ENCODE results near the gene DGKB.

DGKB gene

DNA sequence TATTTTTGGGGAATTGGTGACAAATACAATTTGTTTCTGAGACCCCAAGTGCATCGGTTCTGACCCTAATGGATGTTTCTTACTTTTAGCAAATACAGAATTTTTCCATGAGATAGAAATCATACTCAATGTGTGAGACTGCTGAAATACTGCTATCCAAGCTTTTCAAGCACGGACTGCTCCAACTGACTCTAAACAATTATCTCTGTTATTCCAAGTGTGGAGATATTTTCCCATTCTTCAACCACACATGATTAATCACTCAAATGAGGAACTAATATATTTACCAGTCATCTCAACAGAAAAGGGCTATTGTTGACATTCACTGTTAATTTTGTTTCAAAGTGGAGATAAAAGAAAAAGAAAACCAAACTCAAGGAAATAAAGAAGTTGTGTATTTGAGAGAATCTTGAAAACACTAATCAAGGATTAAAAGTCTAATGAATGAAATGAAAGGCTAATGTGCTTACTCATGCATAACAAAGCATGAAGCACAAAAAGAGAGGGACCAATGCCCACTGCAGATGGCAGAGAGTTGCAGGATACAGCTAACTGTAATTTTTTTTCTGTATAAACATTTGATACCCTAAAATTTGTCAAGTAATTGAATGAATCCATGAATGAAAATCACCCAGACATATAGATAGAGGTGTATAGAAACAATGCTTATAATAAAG lies 423.6 kb downstream of the DGKB start:
- TF ChIP-seq GATA3 (IDR thresholded peaks at IDR 0.05; ENCODE audit: low read depth, low read length) (no peak), GATA2 (IDR thresholded peaks at IDR 0.05; ENCODE audit: low read depth, low read length) (no peak)

DNA sequence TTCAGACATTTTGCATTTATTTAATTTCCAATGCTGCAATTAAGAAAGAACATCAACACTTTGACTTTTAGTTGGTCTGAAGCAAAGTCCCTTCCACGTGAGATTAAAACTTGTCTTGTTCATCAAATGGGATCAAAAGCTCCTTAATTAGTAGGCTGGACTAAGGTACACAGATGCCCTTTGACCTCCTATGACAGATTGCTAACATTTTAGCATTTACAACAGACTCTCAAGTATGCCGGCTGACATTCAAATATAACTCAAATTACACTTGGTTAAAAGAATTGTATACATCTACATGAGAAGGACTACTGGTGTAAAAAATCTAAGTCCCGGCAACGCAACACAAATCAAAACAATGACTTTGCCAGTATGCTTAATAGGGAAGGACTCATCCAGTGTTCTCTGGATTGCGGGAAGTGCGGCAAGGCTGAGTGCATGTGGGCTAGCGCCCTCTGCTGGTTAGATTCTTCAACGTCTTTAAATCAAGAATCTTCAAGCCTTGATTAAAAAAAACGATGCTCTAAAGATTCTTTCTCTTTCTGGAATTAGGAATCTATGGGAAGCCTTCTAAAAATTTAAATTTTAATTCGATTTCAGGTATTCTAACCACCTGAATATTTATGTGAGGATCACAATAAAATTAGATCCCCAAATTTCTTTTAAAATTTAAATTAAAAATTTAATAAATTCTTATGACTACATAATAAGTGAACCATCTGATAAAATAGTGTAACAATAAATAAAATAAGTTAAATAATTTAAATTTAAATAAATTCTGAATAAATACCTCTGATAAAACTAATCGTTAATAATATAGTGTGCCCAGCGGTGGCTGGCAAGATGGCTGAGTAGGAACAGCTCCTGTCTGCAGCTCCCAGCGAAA lies 444.7 kb downstream of the DGKB start:
- TF ChIP-seq GATA2 (IDR thresholded peaks at IDR 0.05; ENCODE audit: low read depth, low read length) (no peak), GATA3 (IDR thresholded peaks at IDR 0.05; ENCODE audit: low read depth, low read length) (no peak)

DNA sequence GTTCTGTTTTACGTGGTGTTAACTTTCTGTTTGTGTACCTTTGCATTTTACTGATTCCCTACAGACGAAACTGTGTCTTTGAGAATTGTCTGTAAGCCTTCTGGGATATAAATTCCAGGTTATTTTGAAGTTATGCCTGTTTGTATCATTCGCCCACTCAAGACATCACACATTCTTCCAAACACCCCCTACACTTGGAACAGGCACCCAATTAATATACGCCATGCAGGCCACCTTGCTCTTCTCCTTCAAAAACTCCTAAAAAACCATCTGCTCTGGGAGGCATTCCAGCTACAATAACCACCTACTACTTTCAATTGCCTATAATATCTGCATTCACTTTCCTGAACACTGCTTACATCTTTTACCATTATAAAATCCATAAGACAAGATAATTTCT lies 453.3 kb downstream of the DGKB start:
- TF ChIP-seq GATA3 (IDR thresholded peaks at IDR 0.05; ENCODE audit: low read depth, low read length) (no peak), GATA2 (IDR thresholded peaks at IDR 0.05; ENCODE audit: low read depth, low read length) (no peak)

DNA sequence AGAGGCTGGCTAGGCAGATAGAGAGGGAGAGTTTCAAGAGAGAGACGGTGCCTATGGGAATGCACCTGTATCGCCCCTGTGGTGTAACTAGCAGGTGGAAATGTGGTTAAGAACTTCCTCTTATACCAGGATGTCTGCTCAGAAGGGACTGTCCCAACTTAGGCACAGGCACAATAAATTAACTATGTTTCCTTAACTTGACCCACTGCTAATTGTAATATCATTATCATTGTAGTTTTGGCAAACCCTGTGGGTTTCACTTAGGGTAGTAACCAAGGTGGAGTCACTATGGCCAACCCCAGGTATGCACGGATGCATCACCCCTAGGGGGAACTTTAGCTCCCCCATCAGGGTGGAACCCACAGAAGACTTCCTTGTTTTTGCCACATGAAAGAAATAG lies 455.7 kb downstream of the DGKB start:
- TF ChIP-seq GATA3 (IDR thresholded peaks at IDR 0.05; ENCODE audit: low read depth, low read length) (no peak), GATA2 (IDR thresholded peaks at IDR 0.05; ENCODE audit: low read depth, low read length) (no peak)

DNA sequence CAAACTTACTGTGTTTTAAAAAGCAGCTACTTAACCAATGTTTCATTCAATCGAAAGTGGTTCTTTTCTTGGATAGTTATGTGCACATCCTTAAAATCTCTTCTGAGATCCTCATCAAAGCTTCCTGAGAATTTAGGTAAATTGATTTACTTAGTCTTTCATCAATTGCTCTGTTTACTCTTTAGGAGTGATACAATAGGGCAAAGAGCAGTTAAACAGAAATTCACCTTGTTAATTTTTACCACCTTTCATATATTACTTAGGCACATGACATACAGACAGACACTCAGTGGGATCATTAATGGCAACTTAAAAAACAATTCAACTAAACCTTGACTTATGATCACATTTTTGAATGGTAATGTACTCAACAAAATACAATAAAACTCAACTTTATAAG lies 456.3 kb downstream of the DGKB start:
- no peak for TF ChIP-seq GATA3 (IDR thresholded peaks at IDR 0.05; ENCODE audit: low read depth, low read length)
- no peak for TF ChIP-seq GATA2 (IDR thresholded peaks at IDR 0.05; ENCODE audit: low read depth, low read length)

DNA sequence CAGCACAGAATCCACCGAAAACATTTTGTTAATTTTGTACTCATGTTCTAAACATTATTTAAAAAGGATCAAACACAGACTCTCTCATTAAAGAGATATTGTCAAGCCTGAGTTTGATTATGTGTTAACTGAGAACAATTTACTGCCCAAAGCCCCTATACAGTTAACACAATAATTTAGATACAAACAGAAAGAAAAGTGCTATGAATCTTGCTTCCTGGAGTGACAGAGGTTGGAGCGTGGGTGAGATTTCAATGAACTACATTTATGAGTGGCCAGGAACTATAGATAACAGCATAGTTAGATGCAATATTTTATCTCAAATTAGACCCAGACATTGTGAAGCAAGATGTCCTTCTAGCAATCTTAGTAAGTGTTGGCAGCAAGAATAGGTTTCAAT lies 464.2 kb downstream of the DGKB start:
- TF ChIP-seq GATA2 (IDR thresholded peaks at IDR 0.05; ENCODE audit: low read depth, low read length), result no peak
- TF ChIP-seq GATA3 (IDR thresholded peaks at IDR 0.05; ENCODE audit: low read depth, low read length), result no peak

DNA sequence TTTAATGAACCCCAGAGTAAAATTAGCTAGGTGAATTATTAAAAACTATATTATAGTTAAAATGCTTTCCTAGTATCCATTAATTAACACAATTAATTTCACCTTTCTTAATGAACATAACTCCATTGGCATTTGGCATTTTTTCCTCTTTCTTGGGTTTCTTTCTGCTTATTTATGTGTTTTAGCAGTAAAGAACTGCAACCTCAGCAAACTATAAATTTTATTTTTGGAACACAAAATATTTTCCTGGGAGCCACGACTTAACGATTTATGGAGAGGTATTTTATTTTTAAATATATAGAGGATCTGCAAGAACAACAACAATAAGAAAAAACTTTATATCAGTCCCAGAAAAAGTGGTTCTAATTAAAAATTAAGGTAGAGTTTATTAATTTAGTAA lies 465.7 kb downstream of the DGKB start:
- TF ChIP-seq GATA3 (IDR thresholded peaks at IDR 0.05; ENCODE audit: low read depth, low read length) (no peak), GATA2 (IDR thresholded peaks at IDR 0.05; ENCODE audit: low read depth, low read length) (no peak)

DNA sequence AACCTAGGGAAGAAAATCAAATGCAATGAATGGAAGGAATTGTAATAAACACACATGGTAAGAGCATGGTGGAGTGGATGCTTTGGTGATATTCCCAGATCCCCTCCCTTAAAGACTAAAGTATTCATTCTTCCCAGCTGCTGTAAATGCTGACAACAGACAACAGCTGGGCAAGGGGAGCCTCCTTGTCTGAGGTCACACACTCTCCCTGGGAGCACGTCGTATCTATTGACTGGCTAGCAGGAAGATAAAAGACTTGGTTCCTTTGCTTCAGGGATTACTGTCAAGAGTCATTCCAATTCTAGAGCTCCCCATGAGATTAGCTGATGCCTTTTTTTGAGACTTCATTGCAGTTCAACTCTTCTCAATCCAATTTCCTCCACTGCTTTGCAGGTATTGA lies 469.6 kb downstream of the DGKB start:
- TF ChIP-seq GATA3 (IDR thresholded peaks at IDR 0.05; ENCODE audit: low read depth, low read length) (no peak), GATA2 (IDR thresholded peaks at IDR 0.05; ENCODE audit: low read depth, low read length) (no peak)

DNA sequence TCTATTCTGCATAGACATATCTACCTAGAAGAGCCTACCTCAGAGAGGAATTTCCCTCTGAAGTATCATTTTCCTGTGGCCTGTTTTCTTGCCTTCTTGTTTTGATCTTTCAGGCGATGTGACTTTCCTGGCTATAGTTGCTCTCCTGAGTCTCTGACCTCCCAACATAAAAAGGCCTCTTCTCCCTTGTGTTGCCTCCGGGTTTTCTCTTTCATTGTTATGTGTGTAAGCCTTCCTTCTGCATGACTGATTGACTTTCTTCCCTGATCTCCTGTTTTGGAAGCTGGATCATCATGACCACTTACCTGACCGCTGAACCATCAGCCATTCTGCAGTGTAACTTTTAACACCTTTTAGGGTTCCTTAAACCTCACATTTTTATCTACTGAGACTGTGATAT lies 471.6 kb downstream of the DGKB start:
- TF ChIP-seq GATA3 (IDR thresholded peaks at IDR 0.05; ENCODE audit: low read depth, low read length) (no peak), GATA2 (IDR thresholded peaks at IDR 0.05; ENCODE audit: low read depth, low read length) (no peak)

DNA sequence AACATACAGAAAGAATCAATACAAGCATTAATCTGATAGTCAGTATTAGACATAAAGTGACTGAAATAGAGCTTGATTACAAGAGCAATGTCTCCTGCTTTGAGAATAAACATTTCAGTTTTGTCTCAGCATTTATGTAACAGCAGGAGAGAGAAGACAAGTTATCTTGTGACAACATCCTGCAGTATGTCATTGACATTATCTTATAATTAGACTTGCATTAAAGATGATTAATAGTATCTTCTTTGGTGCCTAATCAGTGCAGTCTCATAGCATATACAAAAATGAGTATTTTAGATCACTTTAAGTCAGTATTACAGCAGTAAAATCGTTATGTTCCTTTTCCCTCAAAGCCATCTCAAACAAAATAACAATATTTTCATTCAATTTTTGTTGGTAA lies 477.0 kb downstream of the DGKB start:
- TF ChIP-seq GATA3 (IDR thresholded peaks at IDR 0.05; ENCODE audit: low read depth, low read length), result no peak
- TF ChIP-seq GATA2 (IDR thresholded peaks at IDR 0.05; ENCODE audit: low read depth, low read length), result no peak

DNA sequence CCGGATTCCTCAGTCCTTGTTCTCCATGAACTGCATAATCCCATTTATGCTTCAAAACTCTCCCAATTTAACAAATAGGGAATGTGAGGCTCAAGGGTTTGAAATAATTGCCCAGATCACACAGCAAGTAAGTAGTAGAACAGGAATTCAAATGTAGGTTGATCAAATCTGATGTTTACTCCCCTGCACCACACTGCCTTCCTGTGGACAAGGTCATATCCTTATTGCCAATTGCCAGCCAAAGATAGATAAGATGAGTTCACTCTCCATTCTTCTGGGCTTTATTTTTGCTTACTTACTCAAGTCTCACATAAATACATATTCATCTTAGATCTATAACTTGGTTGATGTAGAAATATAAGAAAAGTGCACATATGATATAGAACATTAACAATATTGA lies 477.9 kb downstream of the DGKB start:
- no peak for TF ChIP-seq GATA3 (IDR thresholded peaks at IDR 0.05; ENCODE audit: low read depth, low read length)
- no peak for TF ChIP-seq GATA2 (IDR thresholded peaks at IDR 0.05; ENCODE audit: low read depth, low read length)

DNA sequence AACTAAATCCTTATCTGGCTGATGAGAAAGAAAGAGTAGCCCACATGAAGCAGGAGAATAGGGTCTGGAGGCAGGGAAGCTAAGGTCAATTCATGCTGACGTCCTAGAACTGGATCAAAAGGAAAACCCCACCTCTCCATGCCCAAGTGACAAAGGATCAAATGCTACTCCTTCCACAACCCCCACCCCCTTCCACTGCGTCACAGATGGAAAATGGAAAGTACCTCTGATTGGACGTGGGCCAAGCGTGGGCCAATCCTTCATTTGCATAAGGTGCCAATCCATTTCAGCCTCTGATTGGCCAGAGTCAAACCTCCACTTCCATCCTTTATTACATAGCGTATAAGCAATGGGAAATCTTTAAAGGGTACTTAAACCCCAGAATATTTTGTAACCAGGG lies 481.8 kb downstream of the DGKB start:
- no peak for TF ChIP-seq GATA2 (IDR thresholded peaks at IDR 0.05; ENCODE audit: low read depth, low read length)
- no peak for TF ChIP-seq GATA3 (IDR thresholded peaks at IDR 0.05; ENCODE audit: low read depth, low read length)

DNA sequence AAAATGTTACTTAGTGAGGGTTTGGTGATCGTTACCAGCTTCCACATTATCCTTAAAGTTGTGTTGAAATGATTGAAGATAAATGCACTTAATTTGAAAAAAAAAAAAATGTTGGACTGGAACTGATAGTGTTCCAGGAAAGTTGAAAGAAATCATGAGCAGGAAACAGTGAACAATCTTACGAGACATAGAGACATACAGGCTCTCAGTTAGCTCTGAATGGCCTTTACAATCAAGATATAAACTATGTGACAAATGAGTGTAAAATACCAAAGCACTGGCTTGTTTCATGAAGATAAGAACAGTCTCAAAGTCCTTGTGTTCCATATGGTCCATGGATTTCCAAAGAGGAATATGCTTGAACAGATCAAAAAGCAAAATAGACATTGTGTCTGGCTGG lies 483.0 kb downstream of the DGKB start:
- TF ChIP-seq GATA3 (IDR thresholded peaks at IDR 0.05; ENCODE audit: low read depth, low read length) (no peak), GATA2 (IDR thresholded peaks at IDR 0.05; ENCODE audit: low read depth, low read length) (no peak)

DNA sequence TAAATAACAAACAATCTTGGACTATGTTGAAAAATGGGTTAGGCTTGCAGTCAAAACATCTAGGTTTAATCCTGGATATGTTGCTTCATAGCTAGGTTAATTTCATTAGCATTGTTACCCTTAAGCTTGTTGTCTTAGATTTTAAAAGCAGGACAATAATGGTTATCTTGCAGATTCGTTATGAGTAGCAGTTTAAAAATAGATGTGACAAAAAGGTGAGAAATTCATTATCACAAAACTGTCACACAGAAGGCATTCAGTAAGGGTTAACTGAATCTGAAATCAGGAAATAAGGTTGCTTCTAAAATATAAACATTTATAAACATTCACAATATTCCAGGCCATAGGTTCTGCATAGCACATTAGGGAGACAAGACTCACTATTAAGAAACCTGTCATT lies 483.9 kb downstream of the DGKB start:
- no peak for TF ChIP-seq GATA2 (IDR thresholded peaks at IDR 0.05; ENCODE audit: low read depth, low read length)
- TF ChIP-seq GATA3 (IDR thresholded peaks at IDR 0.05; ENCODE audit: low read depth, low read length), result no peak
